ENCODE data around the gene EMP2.
"Not testable (repeated sequence)": the region's sequence is repeated elsewhere in the genome, so short reads cannot be mapped to it uniquely, and the experiment has no call there.

EMP2 gene

DNA sequence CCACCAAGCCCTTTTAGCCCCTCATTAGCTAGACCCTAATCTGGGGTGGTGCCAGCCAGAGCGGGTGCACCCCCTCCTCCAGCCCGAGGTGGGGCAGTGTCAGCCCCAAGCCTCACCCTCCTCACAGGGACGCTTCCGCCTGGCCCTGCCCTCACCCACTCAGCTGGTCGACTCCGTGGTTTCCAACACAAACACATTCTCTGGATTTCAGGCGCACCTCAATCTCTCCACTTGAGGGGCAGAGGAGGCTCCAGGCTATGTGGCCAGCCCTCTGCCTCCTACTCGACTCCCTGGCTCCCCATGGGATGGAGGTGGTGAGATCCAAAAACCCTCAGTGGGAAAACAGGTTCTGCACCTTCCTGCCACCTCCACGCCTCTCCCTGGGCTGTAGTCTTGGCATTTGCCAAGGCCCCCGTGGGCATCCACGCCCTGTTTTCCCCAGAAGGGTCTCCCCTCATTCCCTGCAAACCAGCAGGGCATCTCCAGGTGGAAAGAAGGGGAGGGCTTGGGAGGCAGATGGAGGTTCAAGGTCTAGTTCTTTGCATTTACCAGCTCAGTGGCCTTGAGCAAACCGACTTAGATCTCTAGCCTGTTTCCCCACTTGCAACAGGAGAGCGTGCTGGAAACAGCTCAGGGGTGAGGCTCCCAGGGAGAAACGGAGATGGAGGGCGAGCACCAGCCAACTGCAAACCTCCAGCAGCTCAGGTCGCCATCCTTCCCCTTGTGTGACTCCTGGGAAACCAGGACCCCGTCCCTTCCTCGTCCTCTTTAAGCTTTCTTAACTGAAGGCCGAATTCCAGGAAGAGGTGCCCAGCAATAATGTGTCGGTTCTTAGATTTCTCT, 1.7 kb downstream of the EMP2 start:
- DNase-seq (ENCODE audit: low read depth) = no peak

GRCh38 chr16:10577305-10578202, 2.8 kb downstream of the EMP2 start:
- no peak for DNase-seq (ENCODE audit: low read depth)

- DNase-seq (ENCODE audit: low read depth) = no peak
Measured at GRCh38 chr16:10576390-10577304, 3.8 kb downstream of the EMP2 start.

- DNase-seq (ENCODE audit: low read depth) = no peak
Measured at GRCh38 chr16:10575506-10576130, 4.8 kb downstream of the EMP2 start.

DNA sequence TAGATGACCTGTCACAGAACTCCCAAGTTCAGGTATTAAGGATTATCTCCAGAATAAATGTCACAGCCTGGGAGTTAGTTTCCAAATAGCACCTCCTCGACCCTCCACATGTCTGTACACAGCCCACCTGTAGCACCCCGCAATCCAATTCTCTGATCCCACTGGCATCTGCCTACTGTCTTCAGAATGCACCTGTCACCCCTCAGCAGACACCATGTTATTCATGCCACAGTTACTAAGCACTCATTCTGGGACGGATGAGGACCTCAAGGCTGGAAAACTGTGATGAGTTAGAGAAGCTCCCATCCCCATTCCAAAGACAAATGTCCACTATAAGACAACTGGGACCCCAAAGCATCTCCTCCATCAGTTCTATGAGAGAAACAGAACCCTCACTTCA, 7.8 kb downstream of the EMP2 start:
- DNase-seq (ENCODE audit: low read depth) = no peak

GRCh38 chr16:10571354-10571753, 9.0 kb downstream of the EMP2 start:
- no peak for DNase-seq (ENCODE audit: low read depth)

DNA sequence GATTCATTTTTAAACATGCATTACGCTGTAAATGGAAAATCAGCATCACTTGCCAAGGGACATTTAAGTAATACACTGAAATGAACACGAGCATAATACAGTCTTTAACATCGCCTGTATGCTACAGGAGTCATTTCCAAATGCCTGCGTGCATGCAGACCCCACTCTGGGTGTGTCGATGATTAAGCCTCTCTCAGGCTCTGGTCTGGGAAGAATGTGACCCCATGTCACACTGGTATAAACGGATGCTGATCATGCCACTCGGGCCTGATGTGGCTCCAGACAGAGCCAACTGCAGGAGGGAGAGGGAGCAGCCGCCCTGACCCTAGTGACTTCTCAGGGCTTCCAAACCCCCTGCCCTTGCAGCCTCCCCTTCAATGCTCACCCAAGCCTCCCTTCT, 10.8 kb downstream of the EMP2 start:
- DNase-seq (ENCODE audit: low read depth) = no peak

DNA sequence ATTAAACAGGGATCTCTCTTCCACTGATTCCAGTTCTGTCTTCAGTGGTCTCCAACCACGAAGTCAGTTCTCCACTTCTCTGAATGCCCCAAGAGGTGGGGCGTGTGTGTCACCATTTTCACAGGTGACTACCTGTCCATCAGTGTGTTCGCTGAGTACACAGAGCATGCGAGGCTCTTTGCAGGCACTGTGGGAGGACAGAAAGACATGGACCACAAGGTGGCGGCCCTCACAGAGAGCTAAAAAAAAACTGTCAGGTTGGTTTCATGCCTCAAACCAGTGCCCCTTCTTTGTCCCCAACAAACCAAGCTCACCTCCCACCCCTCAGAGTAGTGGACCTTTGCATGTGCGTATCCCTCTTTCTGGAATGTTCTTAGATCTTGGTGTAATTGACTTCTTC, 13.8 kb downstream of the EMP2 start:
- DNase-seq (ENCODE audit: low read depth) = no peak

DNA sequence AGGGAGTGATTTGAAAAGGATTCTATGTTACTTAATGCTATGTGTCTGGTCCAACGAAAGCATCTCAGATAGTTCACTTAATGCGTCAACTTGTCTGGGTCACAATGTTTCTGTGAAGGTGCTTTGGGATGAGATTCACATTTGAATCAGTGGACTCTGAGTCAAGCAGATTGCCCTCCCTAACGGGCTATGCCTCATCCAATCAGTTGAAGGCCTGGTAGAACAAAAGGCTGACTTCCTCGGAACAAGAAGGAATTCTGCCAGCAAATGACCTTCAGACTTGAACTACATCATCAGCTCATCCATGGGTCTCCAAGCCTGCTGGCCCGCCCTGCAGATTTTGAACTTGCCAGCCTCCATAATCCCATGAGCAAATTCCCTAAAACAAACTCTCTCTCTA, 15.2 kb downstream of the EMP2 start:
- DNase-seq (ENCODE audit: low read depth) = no peak

GRCh38 chr16:10564591-10564990, 15.8 kb downstream of the EMP2 start:
- DNase-seq (ENCODE audit: low read depth) = no peak

DNA sequence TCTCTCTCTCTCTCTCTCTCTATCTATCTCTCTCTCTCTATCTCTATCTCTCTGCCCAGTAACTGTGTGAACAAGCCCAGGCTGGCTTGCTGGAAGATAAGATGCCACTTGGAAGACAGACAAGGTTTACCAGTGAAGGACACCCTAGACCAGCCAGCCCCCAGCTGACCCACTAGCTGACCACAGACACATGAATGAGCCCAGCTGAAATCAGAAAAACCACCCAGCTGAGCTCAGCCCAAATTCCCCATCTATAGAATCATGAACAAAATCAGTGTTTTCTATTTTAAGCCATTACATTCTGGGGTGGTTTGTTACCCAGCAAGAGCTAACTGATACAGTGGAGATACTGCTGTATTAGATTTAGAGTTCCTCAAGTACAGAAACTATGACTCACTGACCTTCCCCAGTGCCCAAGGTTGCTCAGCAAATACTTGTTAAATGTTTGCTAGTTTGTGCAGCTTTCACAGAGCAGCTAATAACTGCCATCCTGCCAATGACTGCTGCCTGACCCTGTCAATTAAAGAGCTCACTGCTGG, 18.0 kb downstream of the EMP2 start:
- no peak for DNase-seq (ENCODE audit: low read depth)

GRCh38 chr16:10561425-10561824, 19.0 kb downstream of the EMP2 start:
- DNase-seq (ENCODE audit: low read depth) = no peak

GRCh38 chr16:10561001-10561400, 19.4 kb downstream of the EMP2 start:
- no peak for DNase-seq (ENCODE audit: low read depth)

DNA sequence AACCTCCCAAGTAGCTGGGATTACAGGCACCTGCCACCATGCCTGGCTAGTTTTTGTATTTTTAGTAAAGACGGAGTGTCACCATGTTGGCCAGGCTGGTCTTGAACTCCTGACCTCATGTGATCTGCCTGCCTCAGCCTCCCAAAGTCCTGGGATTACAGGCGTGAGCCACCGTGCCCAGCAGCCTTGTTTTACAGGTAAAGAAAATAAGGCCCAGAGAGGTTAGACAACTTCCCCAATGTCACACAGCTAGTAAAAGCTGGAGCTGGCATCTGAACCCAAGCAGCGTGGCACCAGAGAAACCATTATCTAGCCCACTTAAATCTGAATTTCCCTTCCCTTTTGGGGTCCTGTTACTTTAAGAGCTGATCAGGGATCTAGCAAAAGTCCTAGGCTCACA, 20.6 kb downstream of the EMP2 start:
- not testable (repeated sequence) for DNase-seq (ENCODE audit: low read depth)

DNA sequence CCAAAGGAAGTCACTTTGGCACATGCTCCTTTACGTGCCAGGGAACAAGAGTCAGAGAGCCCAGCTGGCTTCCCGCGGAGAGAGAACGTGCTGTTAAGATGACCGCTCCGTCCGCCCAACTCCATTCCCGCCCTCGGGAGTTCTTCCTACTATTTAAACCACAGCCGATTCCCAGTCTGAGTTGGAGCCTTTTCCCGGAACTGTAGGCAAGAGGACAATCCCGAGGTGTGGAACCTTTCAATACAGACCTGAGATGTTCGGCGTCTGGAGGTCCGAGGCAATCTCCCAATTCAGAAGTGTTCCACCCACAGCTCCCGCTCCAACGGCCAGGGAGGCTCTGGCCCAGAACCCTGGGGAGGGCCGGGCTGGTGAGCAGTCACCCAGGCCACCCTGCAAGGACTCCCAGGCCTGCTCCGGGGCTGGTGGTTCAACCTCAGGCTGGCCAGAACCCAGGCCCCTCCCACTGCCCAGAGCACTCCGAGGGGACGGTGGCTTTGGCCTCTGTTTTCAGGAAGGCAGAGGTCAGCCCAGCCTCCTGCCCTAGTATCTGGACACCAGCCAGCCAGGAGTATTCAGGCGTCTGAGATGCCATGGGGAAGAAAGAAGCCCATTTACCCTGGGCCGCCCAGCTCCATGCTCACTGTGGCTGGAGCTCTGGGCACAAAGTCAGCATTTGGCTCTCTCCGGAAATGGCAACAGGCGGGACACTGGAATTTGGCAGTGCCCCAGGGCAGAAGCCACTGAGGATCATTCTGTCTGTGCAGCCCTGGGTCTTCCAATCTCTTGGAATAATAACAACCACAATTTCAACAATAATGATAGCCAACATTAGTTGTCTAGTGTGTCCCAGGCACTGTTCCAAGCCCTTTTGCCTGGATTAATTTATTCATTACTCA, 21.4 kb downstream of the EMP2 start:
- DNase-seq (ENCODE audit: low read depth) = no peak

DNA sequence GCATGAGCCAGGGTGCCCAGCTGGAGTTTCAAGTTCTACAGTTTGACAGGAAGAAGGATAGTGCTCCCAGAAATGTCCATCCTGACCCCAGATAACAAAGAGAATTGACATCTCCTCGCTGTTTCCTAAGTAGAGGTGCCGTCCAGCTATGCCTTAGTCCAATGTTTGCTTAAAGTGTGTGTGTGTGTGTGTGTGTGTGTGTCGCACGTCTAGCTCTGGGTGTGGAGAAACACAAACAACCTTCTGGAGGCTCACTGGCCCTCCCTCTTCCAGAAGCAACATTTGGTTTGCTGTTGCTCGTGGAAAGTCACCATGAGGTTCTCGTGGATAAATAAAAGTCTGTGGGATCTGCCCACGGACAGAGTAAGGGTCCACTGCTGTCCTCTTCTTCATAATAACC, 22.1 kb downstream of the EMP2 start:
- no peak for DNase-seq (ENCODE audit: low read depth)

GRCh38 chr16:10557750-10558149, 22.6 kb downstream of the EMP2 start:
- DNase-seq (ENCODE audit: low read depth) = no peak

DNA sequence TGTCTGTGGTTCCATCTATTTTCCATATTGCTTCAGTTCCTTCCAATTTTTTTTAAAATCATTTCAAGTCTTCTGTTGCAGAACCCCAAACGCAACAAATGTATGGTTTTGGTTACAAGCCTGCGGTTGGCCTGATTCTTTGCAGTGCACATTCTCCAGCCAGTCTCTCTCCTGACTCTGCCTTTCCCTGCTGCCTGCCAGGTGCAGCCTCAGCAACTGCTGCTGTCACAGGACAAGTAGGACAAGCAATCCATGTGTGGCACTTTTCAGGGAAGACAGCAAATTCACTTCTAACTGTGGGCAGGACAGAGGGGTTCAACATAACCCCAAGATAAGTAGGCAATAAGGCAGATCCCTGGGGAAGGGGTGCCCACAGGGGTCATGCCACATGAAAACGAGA, 24.2 kb downstream of the EMP2 start:
- no peak for DNase-seq (ENCODE audit: low read depth)

DNA sequence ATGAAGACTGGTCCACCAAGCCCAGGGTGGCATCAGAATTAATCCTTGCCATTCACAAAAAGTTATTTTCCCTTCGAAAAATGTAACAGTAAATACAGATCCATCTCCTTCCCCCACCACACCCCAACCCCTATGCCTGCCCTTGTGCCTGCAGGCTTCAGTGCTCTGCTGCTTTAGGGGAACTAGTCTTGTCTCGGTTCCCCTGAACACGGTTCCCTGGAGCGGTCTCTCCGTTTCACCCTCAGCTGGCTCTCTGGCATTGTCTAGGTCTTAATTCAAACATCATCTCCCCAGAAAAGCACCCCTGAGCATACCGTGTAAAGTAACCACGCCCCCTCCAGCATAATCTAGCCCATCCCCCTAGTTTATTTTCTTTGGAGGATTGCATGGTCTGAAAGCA, 25.8 kb downstream of the EMP2 start:
- DNase-seq (ENCODE audit: low read depth) = no peak

GRCh38 chr16:10552998-10553491, 27.4 kb downstream of the EMP2 start:
- no peak for DNase-seq (ENCODE audit: low read depth)

Measured in non-pigmented ciliary epithelial cell (primary cell).